HG03097 (cell line): ENCODE results near the gene RGS8.

Experiments
- ATAC-seq: cut with Tn5 transposase; IDR thresholded peaks from one replicate; pipeline ENCODE4 v1.9.1; 2021; ENCODE audit not compliant: unreplicated experiment, low FRiP score

RGS8 gene, protein sequence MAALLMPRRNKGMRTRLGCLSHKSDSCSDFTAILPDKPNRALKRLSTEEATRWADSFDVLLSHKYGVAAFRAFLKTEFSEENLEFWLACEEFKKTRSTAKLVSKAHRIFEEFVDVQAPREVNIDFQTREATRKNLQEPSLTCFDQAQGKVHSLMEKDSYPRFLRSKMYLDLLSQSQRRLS

DNA sequence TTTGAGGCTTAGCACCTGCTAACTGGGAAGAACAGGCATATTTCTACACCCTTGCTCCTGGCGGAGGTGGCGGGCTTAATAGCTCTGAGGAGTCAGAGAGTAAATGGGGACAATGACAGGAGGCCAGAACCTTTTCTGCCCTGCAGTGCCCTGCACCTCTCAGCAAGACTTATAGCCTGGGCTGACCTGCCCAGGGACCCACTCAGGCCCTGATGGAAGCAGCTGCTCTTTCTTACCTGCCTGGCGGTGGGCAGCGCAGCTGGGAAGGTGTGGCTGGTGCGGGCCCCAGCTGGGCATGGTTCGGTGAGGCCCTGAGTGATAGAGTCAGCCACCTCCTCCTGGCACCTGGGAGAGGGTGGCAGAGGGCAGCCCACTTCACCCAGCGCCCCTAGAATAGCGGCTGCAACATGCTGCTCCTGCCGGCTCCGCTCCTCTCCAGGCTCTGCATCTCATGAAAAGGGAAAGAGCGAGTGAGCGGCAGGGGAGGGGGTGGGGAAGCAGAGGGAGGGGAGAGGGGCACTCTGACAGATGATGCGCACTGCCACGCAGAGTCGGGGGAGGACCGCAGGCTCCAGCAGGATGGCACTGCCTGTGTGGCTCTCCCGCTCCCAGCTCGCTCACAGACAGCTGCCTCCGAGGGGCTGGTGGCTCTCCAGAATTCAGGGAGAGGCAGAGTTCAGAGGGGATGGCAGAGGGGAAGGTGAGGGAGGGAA, at the start of gene RGS8:
Gene RGS8, minus strand, starts transcription at position 472 of the 713 bp plus-strand sequence. CDS start 14,938 bp downstream, outside the sequence.
- no peak for ATAC-seq

DNA sequence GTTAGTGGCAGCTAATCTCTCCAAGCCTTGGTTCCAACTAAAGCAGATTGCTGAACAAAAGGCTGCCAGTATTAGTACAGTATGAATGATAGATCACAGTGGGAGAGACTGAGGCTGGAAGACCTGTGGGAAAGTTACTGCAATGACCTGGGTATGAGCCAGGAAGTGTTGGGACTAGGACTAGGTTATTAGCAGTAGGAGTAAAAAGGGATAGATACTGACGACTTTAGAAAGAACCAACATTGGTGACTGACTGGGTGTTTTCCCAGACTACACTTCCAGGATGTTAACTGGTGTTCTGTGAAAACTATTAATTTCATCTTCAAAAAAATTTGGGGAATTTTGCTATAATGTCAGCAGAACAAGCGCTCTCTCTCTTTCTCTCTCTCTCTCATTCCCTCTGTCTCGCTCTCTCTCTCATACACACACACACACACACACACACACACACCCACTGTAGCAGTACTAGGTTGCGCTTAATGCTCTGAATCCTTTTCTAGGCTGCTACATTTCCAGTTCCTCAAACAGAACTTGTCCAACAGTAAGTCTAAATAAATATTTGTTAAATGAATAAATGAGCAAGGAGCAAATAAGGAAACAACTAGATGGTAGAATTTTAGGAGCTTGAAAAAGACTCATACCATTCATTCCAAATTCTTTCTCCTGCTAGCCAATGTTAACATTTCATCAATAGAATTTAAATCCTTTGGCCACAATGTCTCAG, 47.6 kb upstream of the RGS8 start:
- ATAC-seq = no peak

DNA sequence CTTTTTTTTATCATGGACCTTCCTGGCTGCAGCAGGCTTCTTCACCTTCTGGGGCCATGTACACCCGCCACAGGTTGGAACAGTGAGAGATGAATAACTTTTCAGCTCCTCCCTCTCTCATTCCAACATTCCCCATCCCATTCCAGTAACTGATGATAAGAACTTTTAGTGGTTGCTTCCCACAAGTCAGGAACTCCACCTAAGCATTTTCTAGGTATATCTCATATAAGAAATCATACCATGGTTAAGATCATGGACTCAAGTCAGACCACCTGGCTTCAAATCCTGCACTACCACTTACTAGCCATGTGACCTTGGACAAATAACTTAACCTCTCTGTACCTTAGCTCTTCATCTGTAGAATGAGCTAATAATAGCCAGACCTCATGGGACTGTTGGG, 42.5 kb upstream of the RGS8 start:
- ATAC-seq = no peak

DNA sequence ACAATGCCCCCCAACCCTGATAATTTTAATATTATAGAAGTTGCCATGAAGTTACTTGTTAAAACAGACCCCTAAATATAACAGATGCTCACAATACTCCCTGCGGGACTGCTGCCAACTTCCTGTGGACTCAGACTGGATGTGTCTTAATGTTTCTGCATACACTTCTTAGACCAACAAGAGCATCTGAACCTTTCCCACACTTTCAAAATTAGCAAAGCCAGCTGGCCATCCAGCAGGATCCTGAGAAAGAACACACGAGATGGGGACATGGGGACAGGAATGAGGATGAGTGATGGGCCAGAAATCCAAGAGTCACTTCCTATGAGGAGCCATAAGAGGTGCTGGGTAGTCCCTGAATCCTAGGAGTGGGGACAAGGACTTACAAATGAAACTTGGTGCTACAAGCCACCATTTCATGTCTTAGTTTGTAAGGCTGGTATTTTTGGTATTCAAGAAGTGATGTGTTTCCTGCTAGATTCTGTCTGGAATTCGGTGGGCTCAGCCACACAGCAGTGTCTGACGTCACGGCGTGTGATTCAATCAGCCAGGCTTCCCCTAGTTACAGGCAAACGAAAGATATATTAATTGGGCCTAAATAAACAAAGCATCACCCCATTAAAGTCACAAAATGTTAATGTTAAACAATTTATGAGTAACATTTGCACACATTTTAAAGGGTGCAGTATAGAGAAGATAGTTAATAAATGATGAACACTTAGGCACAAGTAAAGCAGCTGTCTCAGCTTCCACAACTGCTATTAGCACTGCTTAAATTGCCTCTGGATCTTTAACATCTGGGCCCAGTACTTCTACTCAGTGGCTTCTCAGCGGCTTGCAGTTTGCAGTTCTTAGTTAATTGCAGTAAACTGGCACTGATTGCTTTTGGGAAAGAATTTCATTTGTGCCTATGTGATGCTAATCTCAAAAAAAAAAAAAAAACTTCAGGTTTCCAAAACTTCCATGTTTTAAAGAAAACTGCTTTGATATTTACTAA, 41.2 kb upstream of the RGS8 start:
- ATAC-seq = no peak

DNA sequence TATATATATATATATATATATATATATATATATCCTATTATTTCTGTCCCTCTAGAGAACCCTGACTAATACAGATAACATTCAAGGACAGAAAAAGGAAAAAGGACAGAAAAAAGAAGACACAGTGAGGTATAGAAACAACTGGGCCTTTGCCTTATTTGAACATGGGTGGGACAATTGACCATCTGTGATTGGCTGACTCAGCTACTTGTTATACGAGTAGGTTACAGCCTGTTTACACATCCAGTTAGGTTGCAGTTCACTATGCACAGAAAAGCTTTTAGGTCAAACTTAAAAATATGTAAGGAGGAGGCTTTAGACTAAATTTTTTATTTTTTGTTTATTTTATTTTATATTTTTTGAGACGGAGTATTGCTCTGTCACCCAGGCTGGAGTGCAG, 39.8 kb upstream of the RGS8 start:
- no peak for ATAC-seq

DNA sequence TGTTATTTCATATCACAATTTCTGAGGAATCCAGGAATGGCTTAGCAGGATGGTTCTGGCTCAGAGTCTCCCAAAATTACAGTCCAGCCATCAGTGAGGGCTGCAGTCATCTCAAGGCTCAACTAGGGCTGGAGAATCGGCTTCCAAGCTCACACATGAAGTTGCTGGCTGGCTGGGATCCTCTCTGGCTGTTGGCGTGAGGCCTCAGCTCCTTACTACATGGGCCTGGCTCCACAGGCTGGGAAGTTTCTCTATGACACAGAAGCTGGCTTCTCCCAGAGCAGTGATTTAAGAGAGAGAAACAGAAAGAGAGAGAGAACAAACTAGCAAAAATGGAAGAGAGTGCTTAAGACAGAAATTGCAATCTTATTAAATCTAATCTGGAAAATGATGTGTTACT, 38.8 kb upstream of the RGS8 start:
- no peak for ATAC-seq

DNA sequence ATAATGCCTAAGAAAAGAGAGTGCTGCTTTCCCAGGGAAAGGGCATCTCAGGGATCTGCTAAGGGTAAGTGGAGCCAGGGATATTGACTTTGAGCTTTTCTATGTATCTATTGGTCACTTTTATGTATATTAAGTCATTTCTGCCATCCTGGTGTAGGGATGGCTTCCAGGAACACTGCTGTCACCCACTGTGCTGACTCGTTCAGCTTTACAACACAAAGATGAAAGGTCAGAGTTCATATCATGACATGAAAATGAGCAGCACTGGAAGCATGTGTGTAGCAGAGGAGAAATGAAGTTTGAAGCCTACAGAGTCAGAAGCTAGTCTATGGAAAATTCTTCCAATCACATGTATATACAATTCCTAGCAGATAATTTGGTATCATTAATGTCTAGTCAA, 37.1 kb upstream of the RGS8 start:
- no peak for ATAC-seq

DNA sequence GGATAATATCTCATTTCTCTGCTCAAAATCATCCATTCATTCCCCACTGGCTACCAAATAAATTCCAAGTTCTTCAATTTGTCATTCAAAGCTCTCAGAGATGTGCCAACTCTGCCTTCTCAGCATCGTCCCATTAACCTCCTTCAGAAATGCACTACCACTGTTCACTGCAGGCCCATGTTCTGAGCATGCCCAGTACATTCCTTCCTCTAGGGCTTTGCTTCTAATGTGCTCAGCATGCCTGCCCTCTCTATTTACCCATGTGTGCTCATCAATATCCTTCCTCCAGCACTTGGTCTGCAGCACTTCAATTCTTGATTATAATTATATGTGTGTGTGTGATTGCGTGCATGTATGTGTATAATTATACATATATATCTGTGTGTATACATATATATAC, 36.1 kb upstream of the RGS8 start:
- ATAC-seq = no peak

DNA sequence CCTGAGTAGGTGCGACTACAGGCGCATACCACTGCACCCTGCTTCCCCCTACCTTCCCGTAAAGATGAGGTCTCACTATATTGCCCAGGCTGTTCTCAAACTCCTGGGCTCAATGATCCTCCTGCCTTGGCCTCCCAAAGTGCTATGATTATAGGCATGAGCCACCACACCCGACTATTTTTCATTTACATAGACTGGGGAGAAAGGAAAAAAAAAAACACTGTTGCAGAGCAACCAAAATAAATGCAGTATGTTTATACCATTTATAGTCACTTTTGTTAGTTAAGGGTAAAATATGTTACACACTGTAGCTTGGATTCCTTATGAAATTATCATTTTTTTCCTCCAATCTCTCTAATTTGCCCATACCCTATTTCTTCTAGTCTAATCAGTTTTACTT, 35.2 kb upstream of the RGS8 start:
- ATAC-seq = no peak

DNA sequence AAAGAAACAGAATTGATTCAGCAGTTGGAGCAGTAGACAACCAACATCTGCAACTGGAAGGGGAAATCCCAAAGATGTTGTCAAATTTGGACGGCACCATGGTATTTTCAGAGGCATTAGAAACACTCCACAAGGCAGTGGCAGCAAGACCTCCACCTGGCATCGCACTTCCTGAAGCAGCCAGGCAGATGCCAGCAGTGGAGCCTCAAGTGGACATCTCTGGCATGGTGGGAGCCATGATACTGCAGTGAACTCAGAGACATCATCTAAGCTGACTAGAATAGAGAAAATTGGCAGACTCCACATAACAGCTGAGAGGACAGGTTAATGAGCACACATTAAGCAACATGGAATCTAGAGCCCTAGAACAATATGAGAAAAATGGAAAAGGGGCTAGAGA, 33.9 kb upstream of the RGS8 start:
- ATAC-seq = no peak

DNA sequence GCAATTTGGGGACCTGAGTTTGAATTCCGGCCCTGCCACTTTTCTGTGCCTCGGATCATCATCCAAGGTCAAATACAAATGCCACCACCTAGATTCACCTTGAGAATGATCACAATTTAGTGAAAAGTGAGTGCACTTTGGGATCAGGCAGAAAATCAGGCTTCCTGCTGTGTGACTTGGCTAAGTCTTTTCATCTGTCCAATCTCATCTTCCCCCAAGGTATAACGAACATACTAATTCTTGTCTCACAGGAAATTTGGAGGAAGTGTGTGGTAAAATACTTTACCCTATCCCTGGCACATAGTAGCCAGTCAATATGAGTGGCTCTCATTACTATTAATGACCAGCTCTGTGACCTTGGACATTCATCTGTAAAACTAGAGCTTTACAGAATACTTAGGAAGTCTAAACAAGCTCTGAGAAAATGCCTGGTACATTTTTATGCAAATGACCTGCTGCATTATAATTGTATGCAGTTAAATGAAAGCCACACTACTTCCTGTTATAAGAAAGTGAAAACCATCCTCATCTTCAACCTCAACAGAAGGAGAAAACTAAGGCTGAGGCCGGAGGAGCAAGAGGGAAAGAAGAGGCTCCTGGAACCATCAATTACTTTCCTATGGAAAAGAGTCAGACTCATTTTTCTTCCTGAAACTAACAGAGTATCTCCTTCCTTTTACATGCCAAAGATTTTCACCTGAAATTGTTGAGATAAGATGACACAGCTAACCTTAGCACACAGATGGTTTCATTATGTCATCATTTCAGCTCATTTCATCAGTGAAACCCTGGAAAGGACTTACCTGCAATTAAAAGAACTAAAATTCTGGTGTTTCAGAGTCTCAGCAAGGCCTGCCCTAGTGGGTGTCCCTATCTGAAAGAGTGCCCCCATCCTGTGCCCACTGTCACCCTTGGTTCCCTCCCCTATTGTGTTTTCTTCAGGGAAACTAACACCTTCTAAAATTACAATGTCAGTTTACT, 32.6 kb upstream of the RGS8 start:
- no peak for ATAC-seq

DNA sequence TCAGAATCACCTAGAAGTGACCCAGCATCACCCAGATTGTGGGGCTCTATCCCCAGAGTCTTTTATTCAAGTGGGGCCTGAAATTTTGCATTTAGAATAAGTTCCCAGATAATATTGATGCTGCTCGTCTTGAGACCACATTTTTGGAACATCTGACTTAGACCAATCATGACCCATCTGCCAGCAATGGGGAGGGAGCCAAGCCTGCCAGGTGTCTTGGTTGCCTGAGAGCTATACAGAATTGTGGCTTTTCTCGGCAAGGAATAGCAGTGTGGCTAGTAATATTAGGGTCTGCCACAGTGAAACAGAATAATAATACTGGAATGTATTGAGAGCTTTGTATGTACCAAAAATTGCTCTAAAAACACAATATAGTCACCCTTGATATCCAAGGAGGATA, 31.1 kb upstream of the RGS8 start:
- no peak for ATAC-seq

DNA sequence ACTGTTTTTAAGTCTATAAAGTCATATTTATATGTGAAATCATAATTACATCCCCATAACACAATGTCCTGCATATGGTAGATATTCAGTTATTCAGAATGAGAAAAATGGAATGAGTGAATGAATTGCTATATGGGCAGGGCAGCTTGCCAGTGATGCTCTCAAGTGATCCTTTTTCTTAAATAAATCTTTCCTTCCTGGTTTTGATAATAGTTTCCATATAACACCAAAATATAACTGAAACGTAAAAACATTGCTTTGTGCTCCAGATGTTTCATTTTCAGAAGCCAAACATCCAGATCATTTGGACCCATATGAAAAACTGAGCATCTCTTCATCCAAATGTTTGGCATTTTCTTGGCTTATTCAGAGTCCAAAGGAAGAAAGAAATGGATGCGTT, 30.2 kb upstream of the RGS8 start:
- no peak for ATAC-seq

DNA sequence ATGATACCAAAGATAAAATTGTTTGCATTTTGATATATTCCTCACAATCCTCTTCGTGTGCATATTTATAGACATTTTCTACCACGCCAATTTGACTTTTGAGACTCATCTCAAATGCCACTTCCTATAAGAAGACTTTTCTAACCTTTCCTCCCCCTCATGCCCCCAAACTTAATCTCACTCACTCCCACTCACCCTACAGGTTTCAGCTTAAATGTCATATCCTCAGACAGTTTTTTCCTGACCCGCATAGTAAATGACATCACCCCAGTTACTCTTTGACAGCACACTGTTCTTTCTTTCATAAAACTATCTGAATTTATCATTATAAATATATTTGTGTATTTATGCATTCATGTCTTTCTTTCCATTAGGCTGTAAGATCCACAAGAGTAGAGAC, 29.6 kb upstream of the RGS8 start:
- no peak for ATAC-seq

DNA sequence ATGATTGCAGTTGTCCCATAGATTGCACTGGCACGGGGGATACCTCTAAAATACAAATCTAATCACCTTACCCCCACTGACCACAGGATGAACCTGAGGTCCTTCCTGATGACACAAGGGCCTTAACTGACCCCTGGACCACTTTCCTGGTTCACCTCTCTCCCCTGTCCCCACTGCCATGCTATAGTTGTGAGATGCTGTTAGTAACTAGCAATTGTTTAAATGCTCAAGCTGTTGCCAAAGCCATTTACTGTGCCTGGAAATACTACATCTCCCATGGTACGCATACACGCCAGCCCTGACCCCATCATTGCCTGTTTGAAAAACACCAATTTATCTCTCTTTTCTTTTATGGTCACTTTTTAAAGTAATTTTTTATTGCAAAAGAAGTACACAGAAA, 29.1 kb upstream of the RGS8 start:
- no peak for ATAC-seq

DNA sequence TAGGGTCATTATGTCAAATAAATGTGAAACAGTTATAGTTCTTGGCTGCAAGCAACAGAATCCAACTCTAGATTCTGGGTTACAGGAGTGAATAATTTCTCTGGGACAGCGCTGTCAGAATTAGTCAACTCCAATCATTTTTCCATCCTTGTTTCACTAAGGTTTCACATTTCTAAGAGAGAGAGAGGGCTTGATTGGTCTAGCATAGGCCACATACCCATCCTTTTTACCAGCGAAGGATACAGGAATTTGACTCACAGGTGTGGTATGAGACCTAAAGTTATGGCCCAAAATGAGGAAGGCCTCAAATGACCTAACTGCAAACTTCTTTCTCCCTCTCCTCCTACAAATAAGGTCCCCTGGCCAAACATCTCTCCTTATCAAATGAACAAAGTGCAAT, 25.5 kb upstream of the RGS8 start:
- no peak for ATAC-seq

DNA sequence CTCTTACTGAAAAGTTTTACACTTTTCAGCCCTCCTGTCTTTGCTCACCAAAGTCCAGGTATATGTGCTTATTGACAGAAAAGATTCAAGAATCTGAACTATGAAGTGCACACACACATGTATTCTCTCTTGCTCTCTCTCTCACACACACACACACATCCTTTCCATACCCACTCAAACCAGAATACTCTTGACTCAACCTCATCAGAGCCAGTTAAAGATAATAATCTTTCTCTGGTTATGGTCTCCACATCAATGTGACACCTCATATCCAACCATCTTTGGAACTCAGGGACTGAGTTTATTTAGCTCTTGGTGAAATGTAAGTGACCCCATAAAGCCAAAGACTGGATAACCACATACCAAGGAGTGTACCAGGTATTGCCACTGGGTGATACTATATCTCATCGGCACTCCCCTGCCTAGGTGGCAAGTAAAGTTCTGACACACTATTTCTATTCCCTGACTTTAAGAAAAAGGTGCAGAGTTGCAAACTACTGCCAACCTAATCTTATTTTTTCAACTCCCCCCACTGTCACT, 24.9 kb upstream of the RGS8 start:
- no peak for ATAC-seq

DNA sequence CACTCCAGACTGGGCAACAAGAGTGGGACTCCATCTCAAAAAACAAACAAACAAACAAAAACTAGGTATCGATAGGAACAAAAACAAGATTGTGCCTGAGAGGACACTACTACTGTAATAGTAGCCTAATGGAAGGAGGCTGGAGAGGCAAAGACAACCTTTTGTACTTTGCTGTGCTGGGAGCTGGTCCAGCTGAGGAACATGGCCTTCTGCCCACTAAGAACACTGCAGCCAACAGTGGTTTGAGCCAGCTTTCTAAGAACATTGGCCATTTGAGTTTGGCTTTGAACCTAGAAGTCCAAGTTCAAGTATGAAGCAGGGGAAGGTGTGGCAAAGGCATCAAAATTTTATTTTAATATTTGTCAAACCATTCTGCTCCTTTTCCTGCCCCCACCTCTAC, 22.7 kb upstream of the RGS8 start:
- ATAC-seq = no peak

DNA sequence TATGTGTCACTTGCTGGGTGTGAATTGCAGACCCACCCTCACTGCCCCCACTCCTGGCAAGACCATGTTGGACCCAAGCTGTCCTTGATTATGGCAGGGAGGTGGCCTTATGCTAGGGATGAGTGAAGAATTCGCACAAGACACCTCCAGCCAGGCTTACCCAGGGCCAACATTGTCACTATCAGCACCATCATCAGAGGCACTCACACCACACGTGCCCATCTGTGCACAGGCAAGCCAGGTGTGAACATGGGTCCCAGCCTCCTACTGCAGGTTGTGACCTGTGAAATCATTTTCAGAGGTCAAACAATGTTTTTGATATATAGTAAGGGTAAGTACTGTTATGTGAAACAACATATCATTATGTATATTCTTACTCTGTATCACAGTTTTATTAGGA, 20.3 kb upstream of the RGS8 start:
- ATAC-seq = no peak
